Epithelial cell of esophagus (primary cell): ENCODE data around the gene TNNI2.

Experiments
- DNase-seq: peaks from one replicate; pipeline ENCODE4 v3.0.0; 2010; ENCODE audit warnings: low read depth
- H3K4me3 ChIP-seq: 2 replicates; pipeline ENCODE4 v1.5.1; 2011; ENCODE audit warnings: mild to moderate bottlenecking, low read length, control low read depth
- TF ChIP-seq, protein P1 (sequence below): IDR thresholded peaks from 2 replicates; pipeline ENCODE4 v1.5.1; 2011; ENCODE audit warnings: low read depth, mild to moderate bottlenecking, low read length, control low read depth, inconsistent platforms; ENCODE audit not compliant: insufficient read depth; ENCODE audit errors: missing control alignments

TNNI2 gene

DNA sequence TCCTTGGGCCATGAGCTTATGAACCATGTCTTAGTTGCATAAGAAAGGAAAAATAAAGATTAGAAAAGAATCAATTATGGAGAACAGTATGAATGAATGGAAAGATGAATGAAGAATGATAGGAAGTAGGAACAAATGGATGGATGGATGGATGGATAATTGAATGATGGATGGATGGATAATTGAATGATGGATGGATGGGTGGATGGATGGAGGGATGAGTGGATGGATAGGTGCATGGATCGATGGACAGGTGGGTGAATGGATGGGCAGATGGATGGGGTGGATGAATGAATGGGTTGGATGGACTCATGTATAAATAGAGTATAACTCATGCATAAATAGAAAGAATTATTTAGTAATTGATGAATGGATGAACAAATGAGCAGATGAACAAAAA lies 21.3 kb downstream of the TNNI2 start:
- TF ChIP-seq, protein P1, sequence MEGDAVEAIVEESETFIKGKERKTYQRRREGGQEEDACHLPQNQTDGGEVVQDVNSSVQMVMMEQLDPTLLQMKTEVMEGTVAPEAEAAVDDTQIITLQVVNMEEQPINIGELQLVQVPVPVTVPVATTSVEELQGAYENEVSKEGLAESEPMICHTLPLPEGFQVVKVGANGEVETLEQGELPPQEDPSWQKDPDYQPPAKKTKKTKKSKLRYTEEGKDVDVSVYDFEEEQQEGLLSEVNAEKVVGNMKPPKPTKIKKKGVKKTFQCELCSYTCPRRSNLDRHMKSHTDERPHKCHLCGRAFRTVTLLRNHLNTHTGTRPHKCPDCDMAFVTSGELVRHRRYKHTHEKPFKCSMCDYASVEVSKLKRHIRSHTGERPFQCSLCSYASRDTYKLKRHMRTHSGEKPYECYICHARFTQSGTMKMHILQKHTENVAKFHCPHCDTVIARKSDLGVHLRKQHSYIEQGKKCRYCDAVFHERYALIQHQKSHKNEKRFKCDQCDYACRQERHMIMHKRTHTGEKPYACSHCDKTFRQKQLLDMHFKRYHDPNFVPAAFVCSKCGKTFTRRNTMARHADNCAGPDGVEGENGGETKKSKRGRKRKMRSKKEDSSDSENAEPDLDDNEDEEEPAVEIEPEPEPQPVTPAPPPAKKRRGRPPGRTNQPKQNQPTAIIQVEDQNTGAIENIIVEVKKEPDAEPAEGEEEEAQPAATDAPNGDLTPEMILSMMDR, result no peak
- H3K4me3 ChIP-seq, result no peak overlapping the region
- DNase-seq, result no peak

DNA sequence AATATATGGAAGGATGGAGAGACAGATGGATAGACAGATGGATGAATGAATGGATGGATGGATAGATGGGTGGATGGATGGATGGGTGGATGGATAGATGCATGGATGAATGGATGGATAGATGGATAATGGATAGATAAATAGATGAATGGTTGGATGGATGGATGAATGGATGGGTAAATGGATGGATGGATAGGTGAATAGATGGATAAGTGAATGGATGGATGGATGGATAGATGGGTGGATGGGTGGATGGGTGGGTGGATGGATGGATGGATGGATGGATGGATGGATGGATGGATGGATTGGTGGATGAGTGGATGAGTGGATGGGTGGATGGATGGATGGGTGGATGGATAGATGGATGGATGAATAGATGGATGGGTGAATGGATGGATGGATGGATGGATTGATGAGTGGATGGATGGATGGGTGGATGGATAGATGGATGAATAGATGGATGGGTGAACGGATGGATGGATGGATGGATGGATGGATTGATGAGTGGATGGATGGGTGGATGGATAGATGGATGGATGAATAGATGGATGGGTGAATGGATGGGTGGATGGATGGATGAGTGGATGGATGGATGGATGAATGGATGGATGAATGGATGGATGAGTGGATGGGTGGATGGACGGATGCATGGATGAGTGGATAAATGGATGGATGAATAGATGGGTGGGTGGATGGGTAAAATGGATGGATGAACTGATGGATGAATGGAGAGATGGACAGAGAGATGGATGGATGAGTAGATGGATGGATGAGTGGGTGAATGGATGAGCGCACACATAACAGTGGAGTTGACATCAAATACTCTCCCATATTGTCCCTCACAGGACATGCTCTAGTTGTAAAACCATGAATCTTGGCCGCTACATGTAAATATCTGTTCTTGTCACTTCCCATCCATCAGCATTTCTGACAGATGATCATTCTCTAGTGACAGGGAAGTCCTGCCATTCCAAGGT lies 22.9 kb downstream of the TNNI2 start:
- TF ChIP-seq, protein P1, result no peak
- no peak overlapping the region for H3K4me3 ChIP-seq
- no peak for DNase-seq

DNA sequence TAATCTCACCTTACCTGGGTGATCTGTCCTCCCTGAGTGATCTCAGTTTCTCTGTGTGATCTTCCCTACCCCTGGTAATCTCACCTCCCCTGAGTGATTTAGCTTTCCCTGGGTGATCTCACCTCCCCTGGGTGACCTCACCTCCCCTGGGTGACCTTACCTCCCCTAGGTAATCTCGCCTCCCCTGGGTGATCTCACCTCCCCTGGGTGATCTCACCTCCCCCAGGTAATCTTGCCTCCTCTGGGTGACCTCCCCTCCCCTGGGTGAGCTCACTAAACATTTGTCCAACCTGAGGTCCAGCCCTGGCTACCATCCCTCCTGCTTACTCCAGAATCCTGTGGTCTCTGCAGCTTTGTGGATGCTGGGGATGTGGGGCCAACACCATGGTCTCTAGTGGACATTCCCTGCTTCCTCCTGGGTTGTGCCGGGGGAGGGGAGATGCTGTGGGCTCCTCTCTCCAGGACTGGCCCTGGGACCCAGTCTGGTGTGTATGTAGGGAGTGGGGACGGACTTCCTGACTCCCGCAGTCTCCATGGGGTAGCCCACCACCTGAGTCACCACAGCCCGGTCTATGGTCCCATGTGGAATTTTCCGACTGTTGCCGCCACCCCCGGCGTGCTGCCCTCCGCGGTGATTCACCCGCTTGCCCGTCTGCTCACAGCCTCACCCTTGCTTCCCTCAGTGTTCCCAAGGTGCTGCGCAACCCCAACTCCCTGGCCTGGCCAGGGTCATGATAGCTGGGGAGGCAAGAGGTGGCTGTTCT lies 24.0 kb downstream of the TNNI2 start:
- H3K4me3 ChIP-seq, result no peak overlapping the region
- TF ChIP-seq, protein P1, result no peak
- DNase-seq, result no peak

DNA sequence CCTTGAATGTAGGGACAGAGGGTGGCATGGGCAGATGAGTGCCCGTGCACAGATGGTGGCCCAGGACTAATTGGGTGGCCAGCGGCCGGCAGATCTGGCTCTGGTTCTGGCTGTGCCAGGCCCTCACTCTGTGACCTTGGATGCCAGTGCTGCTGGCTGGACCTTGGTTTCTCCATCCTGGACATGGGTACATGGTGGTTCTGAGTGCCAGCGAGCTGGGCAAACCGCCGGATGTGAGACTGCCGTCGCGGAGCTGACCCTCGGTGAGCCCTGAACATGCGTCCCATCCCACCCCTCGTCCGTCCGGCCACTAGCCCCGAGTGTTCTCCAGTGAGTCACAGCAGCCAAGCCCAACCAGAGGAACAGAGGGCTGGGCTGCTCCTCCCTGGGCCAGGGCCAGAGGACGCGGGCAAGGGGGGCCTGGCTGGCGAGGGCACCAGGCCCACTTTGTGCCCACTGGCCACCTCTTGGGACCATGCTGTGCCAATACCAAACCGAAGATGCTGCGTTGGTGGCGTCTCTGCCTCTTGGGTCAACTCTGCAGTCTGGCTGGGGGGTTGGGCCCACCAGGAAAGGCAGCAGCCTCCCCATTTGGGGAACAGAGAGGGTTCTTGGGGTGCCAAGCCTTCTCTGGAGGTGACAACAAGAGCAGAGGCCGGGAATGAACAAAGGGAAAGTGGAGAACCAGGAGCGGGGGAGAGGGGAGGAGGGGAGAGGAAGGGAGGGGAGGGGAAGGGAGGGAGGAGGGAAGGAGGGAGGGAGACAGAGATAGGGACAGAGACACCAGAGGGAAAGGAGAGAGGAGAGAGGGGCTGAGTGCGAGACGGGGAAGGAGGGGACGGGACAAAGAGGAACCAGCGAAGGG lies 24.8 kb downstream of the TNNI2 start:
- DNase-seq, result peak; percentile 81
- TF ChIP-seq, protein P1, result no peak
- no peak overlapping the region for H3K4me3 ChIP-seq

DNA sequence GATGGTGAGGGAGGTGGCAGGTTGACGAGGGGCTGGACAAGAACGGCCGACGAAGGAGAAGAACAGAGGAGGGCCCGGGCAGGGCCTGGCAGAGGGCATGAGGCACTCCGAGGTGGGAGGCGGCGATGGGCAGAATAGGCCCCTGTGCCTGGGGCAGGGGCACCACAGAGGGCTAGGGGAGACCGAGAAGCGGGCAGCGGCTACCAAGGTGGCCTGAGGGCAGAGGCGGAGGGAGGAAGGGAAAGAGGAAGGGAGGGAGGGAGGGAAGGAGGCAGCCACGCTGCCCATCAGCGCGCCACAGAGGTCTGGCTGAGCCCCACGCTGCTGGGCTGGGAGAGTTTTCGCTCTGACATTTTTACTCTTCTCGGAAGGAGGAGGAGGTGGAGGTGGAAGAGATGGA lies 25.4 kb downstream of the TNNI2 start:
- TF ChIP-seq, protein P1, result no peak
- DNase-seq, result no peak
- H3K4me3 ChIP-seq, result no peak overlapping the region

DNA sequence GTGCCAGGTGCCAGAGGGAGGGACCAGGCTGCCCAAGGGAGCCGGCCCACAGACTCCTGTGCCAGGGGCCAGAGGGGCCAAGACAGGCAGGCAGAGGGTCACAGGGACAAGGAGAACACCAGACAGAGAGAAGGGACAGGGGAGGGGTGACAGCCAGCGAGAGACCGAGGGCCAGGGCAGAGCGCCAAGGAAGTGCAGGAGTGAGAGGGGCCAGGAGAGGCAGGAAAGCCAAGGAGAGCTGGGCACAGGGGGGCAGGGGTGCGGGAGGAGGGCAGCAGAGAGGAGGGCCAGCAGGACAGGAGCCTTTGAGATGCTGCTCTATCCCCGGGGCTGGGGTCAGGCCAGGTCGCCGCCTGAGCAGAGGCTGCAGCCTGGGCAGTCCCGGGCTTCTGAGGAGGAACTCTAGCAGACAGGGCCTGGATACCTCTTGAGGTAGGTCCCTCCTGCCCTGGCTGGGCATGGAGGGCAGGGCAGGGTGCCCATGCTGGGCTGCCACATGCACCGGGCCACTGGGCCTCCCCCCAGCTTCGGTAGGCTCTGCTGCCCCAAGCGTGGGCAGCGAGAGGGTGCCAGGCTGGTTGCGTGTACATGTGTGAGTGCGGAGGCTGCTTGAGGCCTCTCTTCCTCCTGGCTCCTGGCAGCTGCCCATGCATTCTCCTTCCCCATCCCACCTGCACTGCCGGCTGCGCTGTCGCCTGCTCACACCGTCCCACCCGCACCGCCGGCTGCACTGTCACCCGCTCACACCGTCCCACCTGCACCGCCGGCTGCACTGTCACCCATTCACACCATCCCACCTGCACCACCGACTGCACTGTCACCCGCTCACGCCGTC lies 26.3 kb downstream of the TNNI2 start:
- H3K4me3 ChIP-seq, result no peak overlapping the region
- TF ChIP-seq, protein P1, result no peak
- no peak for DNase-seq
